Stimulated activated CD8-positive, alpha-beta memory T cell treated with anti-CD3 and anti-CD28 coated beads, Interleukin-2, amount 100 ng/mL, for 1 hour (primary cell): ENCODE measurements around the gene MYO5A.
"Not testable (repeated sequence)": the region's sequence is repeated elsewhere in the genome, so short reads cannot be mapped to it uniquely, and the experiment has no call there.

Source experiments
- DNase-seq, 2 donors: peaks; one replicate each; pipeline ENCODE4 v3.0.0-alpha.2; 2020; ENCODE audit warnings: low read depth in 2 of 2

MYO5A gene

GRCh38 chr15:52540374-52541012, 11.8 kb upstream of the MYO5A start:
- no peak for DNase-seq

- DNase-seq = no peak
These were observed 8.8 kb upstream of the MYO5A start for GRCh38 chr15:52537459-52537858.

- DNase-seq = no peak
These were observed 3.7 kb upstream of the MYO5A start for GRCh38 chr15:52532427-52532826.

- no peak for DNase-seq
These were observed 1.3 kb upstream of the MYO5A start for GRCh38 chr15:52529940-52530339.

DNA sequence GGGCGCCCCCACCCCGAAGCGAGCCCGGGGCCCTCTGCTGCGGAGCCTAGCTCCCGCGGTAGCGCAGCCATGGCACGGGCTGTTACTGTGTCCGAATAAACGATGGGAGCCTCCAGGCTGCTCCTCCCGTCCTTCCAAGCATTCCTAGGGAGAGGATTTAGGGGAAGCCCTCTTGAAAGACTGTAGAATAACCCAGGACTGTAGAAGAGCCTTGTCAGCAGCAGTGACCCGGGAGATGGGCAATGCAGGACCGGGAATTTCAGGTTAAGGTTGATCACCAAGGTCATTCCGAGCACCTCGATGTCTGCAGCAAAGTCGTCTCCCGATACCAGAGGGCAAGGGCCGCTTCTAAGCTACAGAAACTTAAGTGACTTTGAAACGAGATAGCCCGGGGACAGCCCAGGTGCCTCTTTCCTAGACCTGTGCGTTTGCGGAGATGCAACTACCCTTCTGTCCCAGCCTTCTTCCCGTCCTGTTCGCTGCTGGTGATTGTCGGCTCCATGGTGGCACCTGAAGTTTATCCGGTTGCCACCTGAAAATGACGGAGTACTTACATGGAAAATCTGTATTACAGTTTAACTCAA, 753 bp upstream of the MYO5A start:
- no peak for DNase-seq

GRCh38 chr15:52527911-52528563, 643 bp downstream of the MYO5A start:
- DNase-seq = peak in 1 of 2 donors; percentile 25

GRCh38 chr15:52527196-52527910, 1.3 kb downstream of the MYO5A start:
- no peak for DNase-seq

DNA sequence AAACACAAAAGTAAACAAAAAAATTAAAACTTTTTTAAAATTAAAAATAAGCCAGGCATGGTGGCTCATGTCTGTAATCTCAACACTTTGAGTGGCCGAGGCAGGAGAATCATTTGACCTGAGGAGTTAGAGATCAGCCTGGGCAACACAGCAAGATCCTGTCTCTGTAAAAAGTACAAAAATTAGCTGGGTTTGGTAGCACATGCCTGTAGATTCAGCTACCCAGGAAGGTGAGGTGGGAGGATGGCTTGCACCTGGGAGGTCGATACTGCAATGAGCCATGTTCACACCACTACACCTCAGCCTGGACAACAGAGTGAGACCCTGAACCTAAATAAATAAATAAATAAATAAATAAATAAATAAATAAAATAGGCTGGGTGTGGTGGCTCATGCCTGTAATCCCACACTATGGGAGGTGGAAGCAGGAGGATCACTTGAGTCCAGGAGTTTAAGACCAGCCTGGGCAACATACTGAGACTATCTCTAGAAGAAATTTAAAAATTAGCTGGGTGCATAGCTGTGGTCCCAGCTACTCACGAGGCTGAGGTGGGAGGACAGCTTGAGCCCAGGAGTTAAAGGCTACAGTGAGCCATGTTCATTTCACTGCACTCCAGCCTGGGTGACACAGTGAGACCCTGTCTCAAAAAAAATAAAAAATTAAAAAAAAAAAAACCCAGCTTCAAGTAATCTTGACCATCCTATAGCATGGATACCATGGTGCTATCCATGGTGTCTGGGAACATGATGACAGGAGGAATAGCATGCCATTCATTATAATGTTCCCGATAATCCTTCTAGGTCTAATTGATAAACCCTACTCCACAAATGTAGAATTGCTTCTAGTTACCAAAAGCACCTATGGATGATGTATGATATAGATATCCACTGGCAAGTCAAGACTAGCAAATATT, 4.2 kb downstream of the MYO5A start:
- no peak for DNase-seq

DNA sequence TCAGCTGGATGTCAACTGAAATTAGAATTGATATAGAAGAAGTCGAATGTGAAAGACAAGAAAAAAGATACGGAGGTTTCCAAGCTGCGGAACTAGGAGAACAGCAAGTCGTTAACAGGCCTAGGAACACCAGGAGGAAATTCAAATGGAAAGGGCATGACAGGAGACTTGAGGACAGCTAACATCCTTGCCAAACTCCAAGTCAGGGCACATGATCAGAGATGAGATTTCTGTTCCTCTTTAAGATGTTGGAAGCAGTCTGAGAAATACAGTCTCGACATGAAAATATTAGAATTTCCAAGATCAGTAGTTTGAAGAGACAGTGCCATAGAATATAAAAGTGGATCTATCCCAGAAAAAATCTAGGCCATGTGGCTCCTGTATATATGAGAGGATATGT, 5.0 kb downstream of the MYO5A start:
- no peak for DNase-seq

GRCh38 chr15:52523192-52523591, 5.5 kb downstream of the MYO5A start:
- no peak for DNase-seq

DNA sequence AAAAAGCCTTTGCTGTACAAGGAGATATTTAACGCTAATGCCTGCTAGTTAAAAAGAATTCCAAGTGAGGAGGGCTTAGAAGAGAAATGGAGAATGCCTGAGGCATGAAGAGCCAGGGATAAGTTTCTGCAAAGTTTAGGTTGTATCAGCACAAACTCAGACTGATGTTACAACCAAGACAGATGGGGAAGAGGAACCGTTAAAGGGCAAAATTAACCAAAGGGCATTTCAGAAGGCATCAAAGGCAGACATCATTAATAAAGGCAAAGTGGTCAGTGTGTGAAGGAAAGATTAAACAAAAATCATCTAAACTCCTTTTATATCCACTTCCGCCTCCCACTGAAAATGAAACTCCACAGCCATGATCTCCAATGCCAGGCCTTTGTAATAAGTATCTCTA, 7.0 kb downstream of the MYO5A start:
- DNase-seq = no peak

- no peak for DNase-seq
These were observed 8.3 kb downstream of the MYO5A start for GRCh38 chr15:52520421-52520820.

GRCh38 chr15:52518487-52519371, 10.0 kb downstream of the MYO5A start:
- DNase-seq = no peak

DNA sequence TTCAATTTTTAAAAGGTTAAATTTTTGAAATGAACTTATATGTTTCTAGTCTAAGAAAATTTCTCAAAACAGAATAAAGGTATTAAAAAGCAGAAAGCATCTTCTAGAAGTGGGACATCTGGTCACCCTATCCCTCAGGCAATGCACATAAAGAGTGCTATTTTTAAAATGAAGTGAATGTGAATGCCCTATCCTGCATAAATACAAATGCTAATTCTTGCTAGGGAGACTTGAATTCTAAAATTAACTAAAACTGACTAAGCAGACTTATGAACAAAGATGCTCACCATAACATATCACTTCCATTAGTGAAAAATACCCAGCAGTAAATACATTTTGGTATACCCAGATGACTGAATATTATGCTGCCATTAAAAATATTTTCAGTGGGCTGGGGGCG, 11.7 kb downstream of the MYO5A start:
- no peak for DNase-seq

DNA sequence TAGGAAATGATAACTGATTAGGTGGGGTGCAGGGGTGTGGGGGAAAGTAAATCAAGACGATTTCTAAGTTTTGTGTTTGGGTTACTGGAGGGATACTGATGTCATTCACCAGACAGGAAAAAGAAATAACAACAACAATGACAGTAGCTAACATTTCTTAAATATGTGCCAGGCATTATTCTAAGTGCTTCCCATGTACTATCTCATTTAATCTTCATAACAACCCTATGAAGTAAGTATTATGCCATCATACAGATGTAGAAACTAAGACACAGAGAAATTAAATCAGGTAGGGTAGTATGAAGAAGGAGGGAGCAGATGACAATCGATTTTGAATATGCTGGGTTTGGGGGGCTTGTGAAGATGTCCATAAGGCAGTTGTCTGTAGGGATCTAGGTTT, 13.3 kb downstream of the MYO5A start:
- DNase-seq = no peak

DNA sequence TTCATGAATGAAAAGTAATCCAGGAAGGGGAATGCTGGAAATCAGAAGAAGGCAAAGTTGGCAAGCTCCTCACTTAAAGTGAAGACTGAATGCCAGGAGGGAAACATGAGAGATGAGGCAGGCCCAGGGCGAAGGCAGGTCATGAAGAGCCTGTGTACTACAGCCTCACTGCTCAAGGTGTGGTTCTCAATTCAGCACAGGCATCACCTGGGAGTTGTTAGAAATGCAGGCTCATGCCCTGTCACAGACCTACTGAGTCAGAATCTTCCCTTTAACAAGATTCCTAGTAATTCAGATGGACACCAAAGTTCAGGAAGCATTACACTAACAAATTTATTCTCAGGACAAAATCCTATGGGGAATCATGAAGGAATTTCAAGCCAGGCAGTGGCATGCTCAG, 14.2 kb downstream of the MYO5A start:
- no peak for DNase-seq

DNA sequence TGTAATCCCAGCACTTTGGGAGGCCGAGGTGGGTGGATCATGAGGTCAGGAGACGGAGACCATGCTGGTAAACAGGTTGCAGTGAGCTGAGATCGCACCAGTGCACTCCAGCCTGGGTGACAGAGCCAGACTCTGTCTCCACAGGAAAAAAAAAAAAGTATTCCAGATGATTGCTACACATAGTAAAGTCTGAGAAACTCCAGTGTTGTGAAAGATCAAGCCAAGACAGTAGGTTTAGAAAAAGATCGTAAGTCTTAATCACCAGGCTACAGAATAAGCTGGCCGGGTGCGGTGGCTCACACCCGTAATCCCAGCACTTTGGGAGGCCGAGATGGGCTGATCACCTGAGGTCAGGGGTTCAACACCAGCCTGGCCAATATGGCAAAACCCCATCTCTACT, 15.8 kb downstream of the MYO5A start:
- not testable (repeated sequence) for DNase-seq

GRCh38 chr15:52511084-52511483, 17.6 kb downstream of the MYO5A start:
- DNase-seq = no peak

DNA sequence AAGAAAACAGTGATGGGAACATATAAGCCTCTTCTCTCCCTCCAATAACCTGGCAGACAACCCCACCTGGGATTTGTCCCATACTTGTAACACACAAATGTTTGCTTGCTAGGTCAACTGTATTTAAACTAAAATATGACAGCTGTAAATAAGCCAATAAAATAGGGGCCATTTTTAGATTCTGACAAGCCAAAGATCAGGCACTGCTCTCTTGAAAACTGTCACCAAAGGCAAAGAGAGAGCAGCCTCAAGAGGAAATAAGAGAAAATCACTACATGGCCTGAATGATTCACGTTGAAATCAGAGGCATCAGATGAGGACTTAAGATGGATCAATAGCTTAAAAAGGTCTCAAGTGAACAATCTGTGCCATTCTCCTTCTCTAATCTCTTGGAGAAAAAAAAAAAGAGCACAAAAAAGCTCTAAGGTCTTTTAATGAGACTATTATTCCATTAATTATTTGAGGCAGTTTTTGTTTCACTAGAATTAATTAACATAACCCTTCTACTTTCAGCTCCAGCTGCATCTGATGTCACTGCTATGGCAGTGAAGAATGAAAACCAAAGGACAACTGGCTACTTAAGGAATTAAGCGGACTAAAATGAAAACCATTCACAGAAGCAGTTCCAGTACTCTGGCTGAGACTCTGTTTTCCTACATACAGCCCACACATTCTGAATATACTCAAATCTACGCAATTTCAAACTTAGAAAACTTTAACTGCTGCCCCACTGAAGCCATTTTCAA, 19.0 kb downstream of the MYO5A start:
- no peak for DNase-seq

DNA sequence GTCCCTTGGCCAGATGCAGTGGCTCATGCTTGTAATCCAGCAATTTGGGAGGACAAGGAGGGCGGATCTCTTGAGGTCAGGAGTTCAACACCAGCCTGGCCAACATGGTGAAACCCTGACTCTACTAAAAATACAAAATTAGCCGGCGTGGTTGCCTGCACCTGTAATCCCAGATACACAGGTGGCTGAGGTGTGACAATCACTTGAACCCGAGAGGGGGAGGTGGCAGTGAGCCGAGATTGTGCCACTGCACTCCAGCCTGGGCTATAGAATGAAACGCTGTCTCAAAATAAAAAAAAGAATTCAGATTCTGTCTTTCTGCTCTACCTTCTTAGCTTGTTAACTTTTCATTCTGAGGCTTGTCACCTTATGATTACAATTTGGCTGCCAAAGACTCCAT, 22.1 kb downstream of the MYO5A start:
- DNase-seq = no peak
